Activated CD4-positive, alpha-beta T cell treated with anti-CD3 and anti-CD28 coated beads for 48 hours (primary cell): Measurements from ENCODE around the gene MLNR.
A peak's percentile ranks its signal among the peaks of the same experiment; 100 is the strongest.

ENCODE experiments used
- DNase-seq: peaks from one replicate; pipeline ENCODE4 v3.0.0-alpha.2; 2020

Gene MLNR

DNA sequence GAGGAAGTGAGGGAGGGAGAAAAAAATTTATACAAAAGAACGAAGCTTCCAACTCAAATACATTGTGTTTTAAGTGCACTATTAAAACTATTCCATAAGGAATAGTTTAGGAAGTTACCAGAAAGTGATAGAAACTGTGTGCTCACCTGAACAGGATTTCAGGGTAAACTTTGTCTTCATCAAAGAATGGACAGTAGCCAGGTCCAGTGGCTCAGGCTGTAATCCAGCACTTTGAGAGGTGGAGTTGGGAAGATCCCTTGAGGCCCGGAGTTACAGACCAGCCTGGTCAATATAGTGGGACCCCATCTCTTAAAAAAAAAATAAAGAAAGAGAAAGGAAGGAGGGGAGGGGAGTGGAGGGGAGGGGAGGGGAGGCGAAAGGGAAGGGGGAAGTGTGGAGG, 14.6 kb downstream of the MLNR start:
- no peak for DNase-seq

DNA sequence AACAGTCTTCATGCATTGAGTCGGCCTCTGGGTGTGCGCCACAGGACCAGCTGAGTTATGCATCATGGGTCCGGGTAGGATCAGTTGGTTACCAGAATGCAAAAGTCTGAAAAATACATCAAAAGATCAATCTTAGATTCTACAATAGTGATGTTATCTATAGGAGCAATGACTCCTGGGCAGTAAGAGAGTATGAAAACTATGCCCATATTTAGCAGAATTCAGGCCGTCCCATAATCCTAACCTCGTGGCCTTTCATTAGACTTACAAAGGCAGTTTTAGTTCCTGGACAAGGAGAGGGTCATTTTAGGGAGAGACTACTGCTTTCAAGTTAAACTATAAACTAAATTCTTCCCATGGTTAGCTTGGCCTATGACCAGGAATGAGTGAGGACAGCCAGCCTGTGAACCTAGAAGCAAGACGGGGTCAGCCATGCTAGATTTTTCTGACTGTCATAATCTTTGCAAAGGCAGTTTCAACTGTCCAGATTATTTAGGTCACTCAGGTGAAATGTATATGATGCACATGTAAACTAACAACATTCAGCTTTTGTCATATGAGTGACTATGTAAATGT, 15.8 kb downstream of the MLNR start:
- no peak for DNase-seq

DNA sequence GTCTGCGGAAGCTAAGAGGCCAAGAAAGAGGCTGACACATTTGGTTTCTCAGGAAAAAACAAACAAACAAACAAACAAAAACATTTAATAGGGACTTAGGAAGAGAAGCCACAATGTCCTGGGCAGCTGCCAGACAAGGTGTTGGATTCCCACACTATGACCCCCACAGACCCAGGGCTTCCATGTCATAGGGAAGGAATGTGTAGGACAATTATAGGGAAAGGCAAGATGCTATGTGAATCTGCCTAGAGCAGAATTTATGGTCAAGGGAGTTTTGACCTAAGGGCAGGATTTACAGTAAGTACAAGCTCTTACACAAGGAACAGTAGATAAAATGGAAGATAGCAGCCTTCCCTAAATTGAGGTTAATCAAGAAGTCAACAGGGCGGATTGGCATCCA, 18.5 kb downstream of the MLNR start:
- DNase-seq, result no peak

DNA sequence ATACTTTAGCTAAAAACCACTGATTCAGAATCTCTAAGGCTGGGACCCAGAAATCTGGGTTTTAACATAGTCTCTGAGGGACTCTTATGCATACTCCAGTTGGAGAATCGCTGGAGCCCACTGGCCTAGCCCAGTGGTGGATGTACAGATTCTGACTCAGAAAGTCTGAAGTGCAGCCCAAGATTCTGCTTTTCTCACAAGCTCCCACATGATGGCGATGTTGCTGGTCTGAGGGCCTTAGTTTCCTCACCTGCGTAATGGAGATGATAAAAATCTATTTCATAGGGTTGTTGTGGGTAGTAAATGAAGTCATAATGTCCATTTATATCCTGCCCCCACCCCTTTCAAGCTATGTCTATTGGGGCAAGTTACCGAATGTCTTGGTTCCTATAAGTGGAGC, 19.9 kb downstream of the MLNR start:
- DNase-seq, result peak; percentile 59

DNA sequence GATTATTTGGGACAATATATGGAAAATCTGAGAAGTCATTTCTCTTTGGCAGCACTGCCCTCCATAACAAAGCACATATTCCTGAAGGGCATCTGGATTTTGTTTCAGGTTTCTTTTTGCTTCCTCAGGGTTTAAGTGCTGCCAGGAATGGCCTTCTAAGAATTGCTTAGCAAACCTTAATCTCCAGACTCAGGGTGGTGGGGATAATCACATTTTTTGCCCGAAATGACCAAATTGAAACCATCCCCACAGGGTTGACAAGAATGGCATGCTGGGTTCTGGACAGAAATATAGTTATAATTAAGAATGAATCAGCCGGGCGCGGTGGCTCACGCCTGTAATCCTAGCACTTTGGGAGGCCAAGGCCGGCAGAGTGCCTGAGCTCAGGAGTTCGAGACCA, 21.2 kb downstream of the MLNR start:
- DNase-seq, result no peak

DNA sequence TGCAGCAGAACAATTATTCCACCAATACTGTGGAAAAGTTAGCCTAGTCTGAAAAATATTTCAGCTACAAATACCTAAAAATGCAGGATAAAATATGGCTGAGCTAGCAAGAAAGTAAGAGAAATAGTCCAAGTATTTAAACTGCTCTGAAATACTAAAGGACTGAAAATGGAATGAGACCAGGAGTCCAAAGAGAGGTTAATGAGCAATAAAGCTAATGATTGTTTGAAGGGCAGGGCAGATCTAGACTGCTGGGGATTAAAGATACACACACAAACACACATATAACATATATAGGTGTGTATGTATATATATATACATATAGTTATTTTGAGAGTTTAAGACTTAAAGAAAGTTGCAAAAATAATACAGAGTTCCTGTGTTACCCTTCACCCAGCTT, 25.0 kb downstream of the MLNR start:
- no peak for DNase-seq

DNA sequence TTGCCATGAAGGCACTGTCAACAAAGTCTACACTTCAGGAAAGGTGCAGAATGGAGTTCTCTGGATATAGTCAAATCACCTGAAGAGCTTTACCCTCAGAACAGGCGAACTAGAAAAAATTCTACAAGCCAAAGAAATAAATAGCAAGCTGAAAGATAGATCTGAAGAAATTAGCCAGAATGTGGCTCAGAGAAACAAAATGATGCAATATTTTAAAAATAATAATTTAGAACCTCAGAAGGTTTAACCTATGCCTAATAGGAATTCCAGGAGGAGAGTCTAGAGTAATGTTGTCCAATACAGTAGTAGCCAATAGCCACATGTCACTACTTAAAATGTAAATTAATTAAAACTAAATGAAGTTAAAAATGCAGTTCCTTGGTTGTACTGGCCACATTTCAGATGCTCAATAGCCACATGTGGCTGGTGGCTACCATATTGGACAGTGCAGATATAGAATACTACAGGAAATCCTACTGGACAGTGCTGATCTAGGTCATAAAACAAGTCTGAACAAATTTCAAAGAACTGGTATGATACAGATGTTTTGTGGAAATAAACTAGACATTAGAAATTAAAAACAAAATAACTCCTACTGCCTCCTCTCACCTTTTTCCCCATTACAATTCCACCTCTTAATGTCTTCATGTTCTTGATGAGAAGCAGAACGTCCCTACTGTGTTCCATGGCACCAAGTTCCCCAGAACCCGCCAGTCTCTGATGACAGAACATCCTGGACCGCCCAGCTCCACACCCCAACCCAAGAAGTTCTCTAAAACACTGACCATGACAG, 26.9 kb downstream of the MLNR start:
- no peak for DNase-seq

DNA sequence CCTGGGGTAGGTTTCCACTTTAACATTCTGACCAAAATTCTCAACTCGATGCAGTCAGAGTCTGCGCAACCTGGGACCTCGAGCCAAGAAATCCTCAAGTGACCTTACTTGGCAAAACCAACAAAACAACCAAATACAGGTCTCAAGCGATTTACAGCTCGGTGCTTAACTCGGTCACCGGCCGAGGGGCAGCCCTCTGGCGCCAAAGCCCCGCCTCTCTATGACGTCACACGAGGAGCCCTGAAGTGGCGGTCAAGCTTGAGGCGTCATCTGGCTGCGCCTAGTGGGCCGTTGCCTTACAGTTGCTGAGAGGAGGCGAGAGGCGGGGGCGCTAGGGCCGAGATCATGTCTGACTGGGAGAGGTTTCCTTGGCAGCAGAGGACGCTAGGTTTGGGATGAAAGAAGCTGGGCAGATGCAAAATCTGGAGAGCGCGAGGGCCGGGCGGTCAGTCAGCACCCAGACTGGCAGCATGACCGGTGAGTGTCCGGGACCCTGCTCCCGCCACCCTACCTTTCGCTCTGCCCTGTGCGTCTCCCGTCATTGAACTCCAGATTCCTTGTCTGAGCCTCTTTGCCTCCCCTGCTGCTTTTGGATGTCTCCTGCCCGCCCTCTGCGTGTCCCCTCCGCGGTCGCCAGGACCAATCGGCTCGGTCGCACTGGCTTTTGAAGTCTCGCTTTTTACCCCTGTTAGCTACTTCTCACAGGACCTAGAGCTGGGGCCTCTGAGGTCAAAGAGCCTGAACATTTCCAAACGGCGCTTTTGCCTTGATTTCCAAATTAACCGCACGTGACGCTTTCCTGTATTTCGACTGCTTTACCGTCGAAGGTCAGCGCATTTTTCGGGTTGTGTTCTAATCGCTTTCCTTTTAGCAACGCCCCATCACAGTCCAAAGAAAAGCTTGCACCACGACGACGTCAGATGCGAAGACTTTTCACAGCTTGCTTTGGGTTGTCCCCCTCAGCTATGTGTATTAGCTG, 27.8 kb downstream of the MLNR start, which contains the start of gene CDADC1:
Gene CDADC1, plus strand, starts transcription at position 283 of the 979 bp plus-strand sequence. Its CDS starts 113 bp downstream, at position 396.
- peak; percentile 96 for DNase-seq

DNA sequence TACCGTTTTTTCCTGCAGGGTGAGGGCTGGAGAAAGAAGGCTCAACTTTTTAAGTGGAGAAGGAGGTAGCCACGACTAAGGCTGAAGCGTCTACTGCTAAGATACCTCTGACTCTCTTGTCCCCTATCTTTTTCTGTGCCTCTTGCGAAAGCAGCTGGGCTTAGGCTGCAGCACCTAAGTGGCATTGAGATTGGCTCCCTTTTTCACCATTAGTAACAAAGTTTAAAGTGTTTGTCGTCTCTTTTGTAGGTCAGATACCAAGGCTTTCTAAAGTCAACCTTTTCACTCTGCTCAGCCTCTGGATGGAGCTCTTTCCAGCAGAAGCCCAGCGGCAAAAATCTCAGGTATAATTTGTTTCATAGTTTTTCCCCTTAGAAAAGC, 28.5 kb downstream of the MLNR start:
- no peak for DNase-seq

DNA sequence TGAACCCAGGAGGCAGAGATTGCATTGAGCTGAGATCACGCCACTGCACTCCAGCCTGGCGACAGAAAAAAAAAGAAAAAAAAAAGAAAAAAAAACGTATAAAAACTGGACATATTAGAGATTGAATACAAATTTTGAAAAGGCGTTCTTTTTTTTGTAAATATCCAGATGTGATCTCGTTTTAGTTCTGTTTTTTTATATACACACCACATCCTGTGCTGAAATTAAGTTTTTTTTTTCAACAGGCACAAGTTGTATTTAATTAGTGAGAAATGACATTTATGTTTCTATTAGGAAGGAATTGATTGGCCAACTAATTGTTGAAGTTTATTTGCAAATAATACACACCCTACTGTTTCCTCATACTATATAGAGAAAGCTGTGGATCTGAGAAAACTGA, 31.2 kb downstream of the MLNR start:
- DNase-seq, result no peak

DNA sequence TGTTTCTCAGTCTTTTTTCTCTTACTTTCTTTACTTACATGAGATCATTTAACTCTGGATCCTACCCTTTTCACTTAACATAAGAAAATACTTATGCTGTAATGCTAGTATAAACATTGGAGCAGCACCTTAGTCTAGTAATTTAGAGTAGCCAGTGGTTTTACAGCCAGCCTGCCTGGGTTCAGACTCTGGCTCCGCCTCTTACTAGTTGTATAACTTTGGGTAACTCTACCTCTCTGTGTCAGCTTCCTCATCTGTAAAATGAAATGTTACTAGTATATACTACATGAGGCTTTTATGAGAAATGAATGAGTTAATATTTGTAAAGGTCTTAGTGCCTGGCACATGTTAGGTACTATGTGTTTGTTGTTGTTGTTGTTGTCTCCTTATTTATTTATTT, 33.2 kb downstream of the MLNR start:
- DNase-seq, result no peak

DNA sequence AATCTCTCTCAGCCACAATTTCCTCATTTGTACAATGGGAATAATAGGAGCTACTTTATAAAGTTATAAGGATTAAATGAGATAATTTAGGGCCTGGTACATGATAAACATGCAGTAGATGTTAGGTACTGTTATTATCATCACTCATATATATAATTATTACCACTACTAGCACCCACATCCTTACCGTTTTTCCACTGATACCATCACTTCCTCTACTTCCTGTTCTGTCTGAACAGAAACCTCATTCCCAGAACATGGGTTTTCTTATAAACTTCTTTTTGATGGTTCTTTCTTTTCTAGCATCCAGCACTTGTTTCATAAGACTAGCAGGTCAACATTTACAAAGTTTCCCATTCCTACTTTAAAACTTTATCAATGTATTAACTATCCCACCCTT, 33.9 kb downstream of the MLNR start:
- no peak for DNase-seq

DNA sequence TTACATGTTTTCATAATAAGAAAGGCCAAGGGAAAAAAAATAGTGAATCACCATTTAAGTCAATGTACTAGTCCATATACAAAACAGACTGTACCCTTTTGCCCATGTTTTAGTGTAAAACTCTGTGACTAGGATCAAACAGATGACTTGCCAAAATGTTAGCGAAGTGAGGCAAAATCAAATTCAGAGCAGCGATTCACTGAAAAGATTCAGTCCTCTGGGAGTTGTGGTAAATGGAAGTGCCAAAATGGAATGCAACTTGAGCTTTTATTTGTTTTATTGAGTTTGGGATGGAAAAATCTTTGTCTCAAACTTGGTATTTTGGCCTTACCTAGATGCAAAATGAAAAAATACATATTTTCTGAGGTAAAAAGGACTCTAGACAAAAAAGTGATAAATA, 36.7 kb downstream of the MLNR start:
- DNase-seq, result no peak

DNA sequence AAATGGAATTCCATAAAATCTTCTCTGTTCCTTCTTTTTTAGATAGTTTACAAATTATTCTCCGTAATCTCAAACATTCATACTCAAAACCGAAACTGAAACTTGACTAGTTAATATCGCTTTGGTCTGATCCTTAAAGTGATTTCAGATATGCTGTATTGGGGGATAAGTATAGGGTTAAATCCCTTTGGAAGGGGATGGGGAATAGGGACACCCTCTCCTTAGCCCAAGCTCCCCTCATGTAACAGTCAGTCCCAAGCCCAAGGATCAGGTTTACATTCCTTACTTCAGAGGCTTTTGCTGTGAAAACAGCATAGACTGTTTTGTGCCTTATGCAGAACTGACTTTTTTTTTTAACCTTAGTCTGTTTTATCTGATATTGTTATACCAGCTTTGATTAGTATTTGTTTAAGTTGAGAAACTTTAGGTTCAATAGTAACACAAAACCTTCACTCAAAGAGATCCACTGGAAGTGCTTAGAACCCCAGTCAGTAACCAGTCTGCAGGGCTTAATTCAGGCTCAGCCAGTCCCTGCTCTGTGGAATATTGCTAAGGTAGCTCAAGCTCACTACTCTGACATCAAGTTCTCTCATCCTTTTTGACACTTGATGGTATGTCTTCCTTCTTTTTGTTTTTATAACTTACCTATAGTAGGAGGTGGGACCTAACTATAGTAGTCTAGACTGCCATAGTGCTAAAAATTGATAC, 38.1 kb downstream of the MLNR start:
- no peak for DNase-seq

DNA sequence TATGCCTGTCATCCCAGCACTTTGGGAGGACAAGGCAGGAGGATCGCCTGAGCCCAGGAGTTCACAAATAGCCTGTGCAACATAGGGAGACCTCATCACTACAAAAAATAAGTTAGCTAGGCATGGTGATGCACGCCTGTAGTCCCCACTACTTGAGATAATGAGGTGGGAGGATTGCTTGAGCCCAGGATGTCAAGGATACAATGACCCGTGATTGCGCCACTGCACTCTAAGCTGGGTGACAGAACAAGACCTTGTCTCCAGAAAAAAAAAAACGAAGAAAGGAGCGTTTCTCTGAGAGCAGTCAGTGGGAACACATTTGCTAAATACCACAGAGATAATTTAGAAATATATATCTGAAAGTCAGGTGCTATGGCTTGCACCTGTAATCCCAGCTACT, 39.4 kb downstream of the MLNR start:
- DNase-seq, result no peak

DNA sequence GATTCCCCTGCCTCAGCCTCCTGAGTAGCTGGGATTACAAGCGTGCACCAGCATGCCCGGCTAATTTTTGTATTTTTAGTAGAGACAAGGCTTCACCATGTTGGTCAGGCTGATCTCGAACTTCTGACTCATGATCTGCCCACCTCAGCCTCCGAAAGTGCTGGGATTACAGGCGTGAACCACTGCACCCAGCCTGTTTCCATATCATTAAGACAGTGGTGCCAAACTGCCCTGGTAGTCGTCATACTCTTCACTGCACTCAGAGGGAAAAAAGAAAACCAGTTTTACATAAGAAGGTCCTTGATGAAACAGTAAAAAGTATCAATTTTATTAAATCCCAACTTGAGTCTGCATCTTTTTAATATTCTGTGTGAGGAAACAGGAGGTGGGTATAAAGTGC, 42.5 kb downstream of the MLNR start:
- no peak for DNase-seq

DNA sequence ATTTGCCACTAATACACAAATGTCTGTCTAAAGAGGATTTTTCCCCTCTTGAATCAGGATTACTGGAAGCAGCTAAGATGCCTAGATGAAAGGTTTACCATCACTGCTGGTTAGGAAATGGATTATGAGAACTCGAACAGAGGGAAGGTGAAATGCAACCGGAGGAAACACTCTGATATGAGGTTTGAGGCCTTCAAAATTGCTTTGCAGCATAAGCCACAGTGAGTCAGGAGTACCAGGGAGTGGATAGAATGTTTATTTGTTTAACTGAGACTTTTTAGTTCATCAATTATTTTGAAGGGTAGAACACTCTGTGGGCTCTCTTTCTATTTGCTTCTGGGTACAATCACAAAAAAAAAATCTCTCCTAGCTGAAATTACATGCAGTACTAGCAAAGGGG, 45.7 kb downstream of the MLNR start:
- DNase-seq, result no peak

DNA sequence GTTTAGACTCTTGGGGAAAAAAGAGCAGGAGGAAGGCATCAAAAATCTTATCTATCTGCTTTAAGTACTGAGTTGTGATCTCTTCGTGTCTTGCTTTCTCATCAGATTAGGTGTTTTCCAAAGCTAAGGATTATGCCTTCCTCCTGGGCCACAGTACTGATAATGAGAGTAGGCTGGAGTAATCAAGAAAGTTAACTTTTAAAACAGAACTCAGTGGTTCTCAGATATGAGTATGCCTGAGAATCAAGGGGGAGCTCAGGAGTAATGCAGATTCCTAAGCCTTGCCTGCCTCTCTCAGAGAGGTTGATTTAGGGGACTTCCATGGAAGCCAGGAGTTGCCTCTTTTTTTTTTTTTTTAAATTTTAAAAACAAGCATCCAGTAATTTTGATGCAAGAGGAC, 51.1 kb downstream of the MLNR start:
- DNase-seq, result no peak
